ENCODE results near the gene SERGEF. TPM values are rescaled to one million over a fixed set of nuclear protein-coding genes. Genes with fewer than 3 reads are reported as not detected.

The SERGEF gene
- polyA plus RNA-seq, 3 donors: 14.3 to 33.7 (median 33.3) TPM

DNA sequence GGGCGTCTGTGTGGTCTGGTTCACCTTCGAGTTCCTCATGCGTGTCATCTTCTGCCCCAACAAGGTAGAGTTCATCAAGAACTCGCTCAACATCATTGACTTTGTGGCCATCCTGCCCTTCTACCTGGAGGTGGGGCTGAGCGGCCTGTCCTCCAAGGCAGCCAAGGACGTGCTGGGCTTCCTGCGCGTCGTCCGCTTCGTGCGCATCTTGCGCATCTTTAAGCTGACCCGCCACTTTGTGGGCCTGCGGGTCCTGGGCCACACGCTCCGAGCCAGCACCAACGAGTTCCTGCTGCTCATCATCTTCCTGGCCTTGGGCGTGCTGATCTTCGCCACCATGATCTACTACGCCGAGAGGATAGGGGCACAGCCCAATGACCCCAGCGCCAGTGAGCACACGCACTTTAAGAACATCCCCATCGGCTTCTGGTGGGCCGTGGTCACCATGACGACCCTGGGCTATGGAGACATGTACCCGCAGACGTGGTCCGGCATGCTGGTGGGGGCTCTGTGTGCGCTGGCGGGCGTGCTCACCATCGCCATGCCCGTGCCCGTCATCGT is 240.9 kb downstream of the SERGEF start:
- no peak for TF ChIP-seq CTCF (IDR thresholded peaks at IDR 0.05)
- Histone ChIP-seq H3K27ac (ENCODE audit: low read depth in 1 of 2, low read length in 2 of 2) (no peak overlapping the region), H2AFZ (ENCODE audit: insufficient read depth, low read depth, low read length, poor library complexity, severe bottlenecking) (no peak overlapping the region), H3K9ac (ENCODE audit: insufficient read depth, low read length, poor library complexity, severe bottlenecking) (no peak overlapping the region), H3K4me3 (replicated peaks in 1 of 3; ENCODE audit: low read depth in 2 of 3, low read length in 3 of 3) (no peak overlapping the region), H3K36me3 (replicated peaks in 1 of 2; ENCODE audit: control insufficient read depth in 1 of 2, insufficient read depth in 2 of 2, low read length in 2 of 2) (no peaks in the 10 kb centered on the region), H4K20me1 (ENCODE audit: insufficient read depth, low read length) (no peaks in the 10 kb centered on the region), H3K79me2 (ENCODE audit: insufficient read depth, low read length) (no peaks in the 10 kb centered on the region), H3K4me1 (ENCODE audit: control insufficient read depth in 1 of 2, insufficient read depth in 2 of 2, low read length in 2 of 2) (no peaks in the 10 kb centered on the region), H3K27me3 (ENCODE audit: control insufficient read depth in 2 of 2, insufficient read depth in 2 of 2, low read length in 2 of 2) (no peaks in the 10 kb centered on the region), H3K4me2 (replicated peaks; ENCODE audit: extremely low read depth, low read length, poor library complexity, severe bottlenecking) (no peak overlapping the region), H3K9me3 (replicated peaks in 1 of 2; ENCODE audit: control insufficient read depth in 1 of 2, insufficient read depth in 1 of 2, low read length in 2 of 2) (no peaks in the 10 kb centered on the region)
- Mint-ChIP-seq H3K9me3 (peaks cover 0 to 2% (median 0%) of the 10 kb centered on the region in 7 donors), H3K27me3 (ENCODE audit: low read depth in 3 of 3) (peaks cover 0 to 8% (median 1%) of the 10 kb centered on the region in 3 donors), H3K27ac (no peak overlapping the region), H3K36me3 (no peaks in the 10 kb centered on the region), H3K4me3 (no peak overlapping the region), H3K4me1 (no peaks in the 10 kb centered on the region)
- DNase-seq: no peak
- WGBS (ENCODE audit: insufficient coverage): 95% methylated on average over 35 of the region's 37 CpGs
- intact Hi-C loops (cut with micrococcal nuclease): no loop called here

DNA sequence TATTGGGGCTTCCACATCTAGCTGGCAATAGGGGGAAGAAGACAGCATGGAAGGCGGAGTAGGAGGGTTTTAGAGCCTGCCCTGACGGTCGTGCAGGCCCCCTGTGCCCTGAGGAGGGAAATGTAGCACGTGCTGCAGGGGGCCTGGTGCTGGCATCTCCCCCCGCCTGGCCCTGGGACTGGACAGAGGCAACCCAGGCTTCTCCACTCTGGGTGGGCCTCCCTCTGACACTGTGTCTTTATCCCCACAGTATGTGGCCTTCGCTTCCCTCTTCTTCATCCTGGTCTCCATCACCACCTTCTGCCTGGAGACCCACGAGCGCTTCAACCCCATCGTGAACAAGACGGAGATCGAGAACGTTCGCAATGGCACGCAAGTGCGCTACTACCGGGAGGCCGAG is 241.4 kb downstream of the SERGEF start:
- Histone ChIP-seq H3K79me2 (ENCODE audit: insufficient read depth, low read length) (no peaks in the 10 kb centered on the region), H3K4me1 (ENCODE audit: control insufficient read depth in 1 of 2, insufficient read depth in 2 of 2, low read length in 2 of 2) (no peaks in the 10 kb centered on the region), H3K27me3 (ENCODE audit: control insufficient read depth in 2 of 2, insufficient read depth in 2 of 2, low read length in 2 of 2) (no peaks in the 10 kb centered on the region), H3K4me2 (replicated peaks; ENCODE audit: extremely low read depth, low read length, poor library complexity, severe bottlenecking) (no peak overlapping the region), H4K20me1 (ENCODE audit: insufficient read depth, low read length) (no peaks in the 10 kb centered on the region), H3K27ac (ENCODE audit: low read depth in 1 of 2, low read length in 2 of 2) (no peak overlapping the region), H2AFZ (ENCODE audit: insufficient read depth, low read depth, low read length, poor library complexity, severe bottlenecking) (no peak overlapping the region), H3K4me3 (replicated peaks in 1 of 3; ENCODE audit: low read depth in 2 of 3, low read length in 3 of 3) (no peak overlapping the region), H3K36me3 (replicated peaks in 1 of 2; ENCODE audit: control insufficient read depth in 1 of 2, insufficient read depth in 2 of 2, low read length in 2 of 2) (no peaks in the 10 kb centered on the region), H3K9me3 (replicated peaks in 1 of 2; ENCODE audit: control insufficient read depth in 1 of 2, insufficient read depth in 1 of 2, low read length in 2 of 2) (no peaks in the 10 kb centered on the region), H3K9ac (ENCODE audit: insufficient read depth, low read length, poor library complexity, severe bottlenecking) (no peak overlapping the region)
- Mint-ChIP-seq H3K27me3 (ENCODE audit: low read depth in 3 of 3) (peaks cover 0 to 8% (median 1%) of the 10 kb centered on the region in 3 donors), H3K27ac (no peak overlapping the region), H3K4me3 (no peak overlapping the region), H3K36me3 (no peaks in the 10 kb centered on the region), H3K4me1 (no peaks in the 10 kb centered on the region), H3K9me3 (peaks cover 0 to 2% (median 0%) of the 10 kb centered on the region in 7 donors)
- WGBS (ENCODE audit: insufficient coverage): 93% methylated on average over 16 of the region's 17 CpGs
- intact Hi-C loops (cut with micrococcal nuclease): no loop called here
- no peak for TF ChIP-seq CTCF (IDR thresholded peaks at IDR 0.05)
- no peak for DNase-seq

Measured in CD14-positive monocyte (primary cell).